Sigmoid colon (tissue), 4 donors: ENCODE results near the gene SRXN1.

Experiments
- EP300 ChIP-seq, 4 donors: sonication (generic); formaldehyde crosslinking; IDR thresholded peaks; one replicate each; pipeline ENCODE4 v1.6.1; 2017; ENCODE audit warnings: antibody characterized with exemption in 4 of 4
- POLR2A ChIP-seq, 2 donors: fragments of 450-650 bp; IDR thresholded peaks; one replicate each; pipeline ENCODE4 v1.6.1; 2016; ENCODE audit warnings: antibody characterized with exemption in 2 of 2, mild to moderate bottlenecking in 2 of 2, moderate library complexity in 2 of 2
- POLR2AphosphoS5 ChIP-seq, 4 donors: sonication (generic); formaldehyde crosslinking; IDR thresholded peaks; one replicate each; pipeline ENCODE4 v1.6.1; 2017; ENCODE audit warnings: antibody characterized with exemption in 4 of 4
- TF ChIP-seq, protein P1 (sequence below), 4 experiments: fragments of 450-650 bp in 3 of 4; fragments of 200-600 bp in 1 of 4; IDR thresholded peaks; one replicate each; pipeline ENCODE4 v1.5.1; 2016 to 2019; ENCODE audit warnings: antibody characterized with exemption in 4 of 4, mild to moderate bottlenecking in 3 of 4, moderate library complexity in 2 of 4

DNA sequence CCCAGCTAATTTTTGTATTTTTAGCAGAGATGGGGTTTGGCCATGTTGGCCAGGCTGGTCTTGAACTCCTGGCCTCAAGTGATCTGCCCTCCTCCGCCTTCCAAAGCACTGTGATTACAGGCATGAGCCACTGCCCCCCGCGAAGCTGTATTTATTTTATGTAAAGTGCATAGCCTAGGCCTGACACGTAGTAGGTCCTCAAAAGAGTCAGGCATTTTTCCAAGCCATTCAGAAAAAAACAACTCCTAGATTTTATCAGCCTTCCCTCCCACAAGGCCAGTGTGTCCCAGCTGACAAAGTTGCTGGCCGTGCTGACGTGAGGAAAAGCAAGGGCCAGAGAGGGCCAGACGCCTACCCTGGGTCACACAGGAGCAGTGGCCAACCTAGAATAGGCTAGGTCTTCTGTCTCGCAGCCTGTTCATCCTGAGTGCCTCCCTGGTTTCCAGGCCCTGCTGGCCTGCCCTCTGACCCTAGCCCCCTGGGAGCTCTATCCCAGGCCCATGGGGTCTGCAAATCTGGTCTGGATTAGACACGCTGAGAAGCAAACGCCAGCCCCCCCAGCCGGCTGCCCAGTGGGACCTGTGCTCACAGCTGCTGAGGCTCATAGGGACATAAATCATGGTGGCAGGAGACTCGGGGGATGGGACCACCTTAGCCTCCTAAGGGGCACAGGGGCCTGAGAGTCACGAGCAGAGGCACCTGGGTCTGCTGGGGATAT lies 54.7 kb downstream of the SRXN1 start:
- TF ChIP-seq, protein P1, sequence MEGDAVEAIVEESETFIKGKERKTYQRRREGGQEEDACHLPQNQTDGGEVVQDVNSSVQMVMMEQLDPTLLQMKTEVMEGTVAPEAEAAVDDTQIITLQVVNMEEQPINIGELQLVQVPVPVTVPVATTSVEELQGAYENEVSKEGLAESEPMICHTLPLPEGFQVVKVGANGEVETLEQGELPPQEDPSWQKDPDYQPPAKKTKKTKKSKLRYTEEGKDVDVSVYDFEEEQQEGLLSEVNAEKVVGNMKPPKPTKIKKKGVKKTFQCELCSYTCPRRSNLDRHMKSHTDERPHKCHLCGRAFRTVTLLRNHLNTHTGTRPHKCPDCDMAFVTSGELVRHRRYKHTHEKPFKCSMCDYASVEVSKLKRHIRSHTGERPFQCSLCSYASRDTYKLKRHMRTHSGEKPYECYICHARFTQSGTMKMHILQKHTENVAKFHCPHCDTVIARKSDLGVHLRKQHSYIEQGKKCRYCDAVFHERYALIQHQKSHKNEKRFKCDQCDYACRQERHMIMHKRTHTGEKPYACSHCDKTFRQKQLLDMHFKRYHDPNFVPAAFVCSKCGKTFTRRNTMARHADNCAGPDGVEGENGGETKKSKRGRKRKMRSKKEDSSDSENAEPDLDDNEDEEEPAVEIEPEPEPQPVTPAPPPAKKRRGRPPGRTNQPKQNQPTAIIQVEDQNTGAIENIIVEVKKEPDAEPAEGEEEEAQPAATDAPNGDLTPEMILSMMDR (IDR thresholded peaks at IDR 0.05) = no peak
- TF ChIP-seq POLR2A (IDR thresholded peaks at IDR 0.05) (no peak), EP300 (IDR thresholded peaks at IDR 0.05) (no peak), POLR2AphosphoS5 (IDR thresholded peaks at IDR 0.05) (no peak)
